H1 (cell line): ENCODE data around the gene PRKCZ. TPM values are rescaled to one million over a fixed set of nuclear protein-coding genes. Genes with fewer than 3 reads are reported as not detected.

ENCODE experiments used
- CTCF ChIA-PET: fragments of 300-600 bp; sonication (Branson Sonifier 250); formaldehyde crosslinking; loops from one replicate; lab custom pipeline; 2021; ENCODE audit not compliant: partially characterized antibody; lab: Charles Lee
- POLR2A ChIA-PET: fragments of 300-600 bp; sonication (Branson Sonifier 250); formaldehyde crosslinking; loops from one replicate; lab custom pipeline; 2021; ENCODE audit warnings: inconsistent platforms; ENCODE audit not compliant: partially characterized antibody; lab: Charles Lee
- DNase-seq, 2 experiments: peaks; one replicate each; pipeline versions ENCODE4 v3.0.0 to v3.0.0-alpha.2; 2010 to 2022; ENCODE audit warnings: low spot score in 2 of 2, low read depth in 1 of 2, mixed read lengths in 1 of 2
- FAIRE-seq: peaks from 2 replicates; lab custom pipeline; 2011; peaks lifted over from hg19 to GRCh38; lab: Jason Lieb, UNC
- H2AFZ ChIP-seq: 2 replicates; pipeline ENCODE4 v1.8.1; 2012; ENCODE audit warnings: low read length, inconsistent platforms
- H2AK5ac ChIP-seq: 2 replicates; pipeline ENCODE4 v1.6.1; 2013; ENCODE audit warnings: low read depth, low read length
- H2BK120ac ChIP-seq: replicated peaks from 2 replicates; pipeline ENCODE3; 2013; ENCODE audit warnings: low read depth, low read length, inconsistent platforms
- H2BK12ac ChIP-seq: 2 replicates; pipeline ENCODE4 v1.6.1; 2013; ENCODE audit warnings: low read depth, low read length
- H2BK15ac ChIP-seq: 2 replicates; pipeline ENCODE4 v1.6.1; 2013; ENCODE audit warnings: low read length
- H2BK20ac ChIP-seq: 2 replicates; pipeline ENCODE4 v1.6.1; 2013; ENCODE audit warnings: low read length
- H2BK5ac ChIP-seq: 2 replicates; pipeline ENCODE4 v1.6.1; 2013; ENCODE audit warnings: low read depth, low read length
- H3K14ac ChIP-seq: 2 replicates; pipeline ENCODE4 v1.6.1; 2013; ENCODE audit warnings: inconsistent platforms; ENCODE audit not compliant: insufficient read length
- H3K18ac ChIP-seq: 2 replicates; pipeline ENCODE4 v1.6.1; 2013; ENCODE audit warnings: low read length; ENCODE audit errors: extremely low read depth
- H3K23ac ChIP-seq: 2 replicates; pipeline ENCODE4 v1.6.1; 2013; ENCODE audit warnings: inconsistent platforms; ENCODE audit not compliant: insufficient read length
- H3K23me2 ChIP-seq: 2 replicates; pipeline ENCODE4 v1.6.1; 2013; ENCODE audit warnings: low read depth, low read length
- H3K27ac ChIP-seq: 2 replicates; pipeline ENCODE4 v1.6.1; 2011; ENCODE audit warnings: low read depth, low read length, inconsistent platforms
- H3K27me3 ChIP-seq, 4 experiments: replicated peaks in 1 of 4; 1 replicate in 1 of 4; 2 replicates in 3 of 4; pipeline versions ENCODE4 v1.6.1 to v1.8.1; 2011 to 2013; ENCODE audit warnings: low read length in 3 of 4, mild to moderate bottlenecking in 3 of 4, inconsistent platforms in 2 of 4, mixed read lengths in 2 of 4, moderate library complexity in 1 of 4; ENCODE audit not compliant: control insufficient read depth in 3 of 4, insufficient read depth in 3 of 4; ENCODE audit errors: extremely low read depth in 1 of 4
- H3K36me3 ChIP-seq, 4 experiments: 2 replicates each; pipeline versions ENCODE4 v1.6.1 to v1.8.1; 2011 to 2013; ENCODE audit warnings: mild to moderate bottlenecking in 4 of 4, low read length in 3 of 4, moderate library complexity in 2 of 4, control low read depth in 1 of 4, inconsistent platforms in 1 of 4; ENCODE audit not compliant: insufficient read depth in 4 of 4, control insufficient read depth in 2 of 4
- H3K4ac ChIP-seq: replicated peaks from 2 replicates; pipeline ENCODE3; 2013; ENCODE audit warnings: low read length, low read depth, mixed read lengths, inconsistent platforms; ENCODE audit not compliant: insufficient read length
- H3K4me1 ChIP-seq, 4 experiments: replicated peaks in 1 of 4; 1 replicate in 1 of 4; 2 replicates in 3 of 4; pipeline versions ENCODE4 v1.6.1 to v1.8.1; 2011 to 2013; ENCODE audit warnings: low read length in 3 of 4, inconsistent platforms in 2 of 4, mixed read lengths in 1 of 4; ENCODE audit not compliant: insufficient read depth in 4 of 4, control insufficient read depth in 3 of 4
- H3K4me2 ChIP-seq, 2 experiments: 2 replicates each; pipeline versions ENCODE4 v1.6.1 to v1.8.1; 2011 to 2013; ENCODE audit warnings: low read depth in 2 of 2, low read length in 2 of 2, control low read depth in 1 of 2, inconsistent platforms in 1 of 2, mild to moderate bottlenecking in 1 of 2; ENCODE audit not compliant: insufficient read depth in 1 of 2
- H3K4me3 ChIP-seq, 4 experiments: fragments of 200-600, 300-600 bp in 1 of 4; sonication (generic), shearing (Covaris generic), sonication (Bioruptor Twin) in 1 of 4; 2 replicates each; pipeline versions ENCODE4 v1.5.1 to v1.8.1; 2011 to 2016; ENCODE audit warnings: low read length in 4 of 4, low read depth in 3 of 4, control low read depth in 2 of 4, inconsistent platforms in 2 of 4, mild to moderate bottlenecking in 2 of 4, mixed read lengths in 1 of 4, moderate library complexity in 1 of 4; ENCODE audit not compliant: insufficient read depth in 2 of 4; ENCODE audit errors: extremely low read depth in 1 of 4
- H3K56ac ChIP-seq: replicated peaks from 2 replicates; pipeline ENCODE3; 2013; ENCODE audit warnings: low read depth, mild to moderate bottlenecking, mixed read lengths, low read length, inconsistent platforms; ENCODE audit not compliant: insufficient read length
- H3K79me1 ChIP-seq: 2 replicates; pipeline ENCODE4 v1.6.1; 2013; ENCODE audit warnings: low read depth, low read length, control low read depth
- H3K79me2 ChIP-seq, 2 experiments: 2 replicates each; pipeline versions ENCODE4 v1.6.1 to v1.8.1; 2012 to 2013; ENCODE audit warnings: low read length in 2 of 2, mild to moderate bottlenecking in 2 of 2, inconsistent platforms in 1 of 2; ENCODE audit not compliant: insufficient read depth in 2 of 2, control insufficient read depth in 1 of 2
- H3K9ac ChIP-seq, 4 experiments: replicated peaks in 1 of 4; 1 replicate in 1 of 4; 2 replicates in 3 of 4; pipeline versions ENCODE4 v1.6.1 to v1.8.1; 2011 to 2013; ENCODE audit warnings: low read depth in 3 of 4, low read length in 3 of 4, control low read depth in 2 of 4, mild to moderate bottlenecking in 2 of 4, moderate library complexity in 2 of 4, inconsistent platforms in 1 of 4; ENCODE audit errors: extremely low read depth in 1 of 4
- H3K9me3 ChIP-seq, 2 experiments: 2 replicates each; pipeline versions ENCODE4 v1.6.1 to v1.8.1; 2012 to 2013; ENCODE audit warnings: mild to moderate bottlenecking in 2 of 2, moderate library complexity in 2 of 2, control low read depth in 1 of 2, inconsistent platforms in 1 of 2, low read depth in 1 of 2, low read length in 1 of 2, mixed read lengths in 1 of 2; ENCODE audit not compliant: insufficient read depth in 2 of 2
- H4K20me1 ChIP-seq, 2 experiments: replicated peaks in 1 of 2; 2 replicates each; pipeline versions ENCODE3 to v1.8.1; 2011 to 2013; ENCODE audit warnings: inconsistent platforms in 2 of 2, low read length in 2 of 2, mild to moderate bottlenecking in 1 of 2; ENCODE audit not compliant: insufficient read depth in 2 of 2, control insufficient read depth in 1 of 2
- H4K5ac ChIP-seq: 2 replicates; pipeline ENCODE4 v1.6.1; 2013; ENCODE audit warnings: low read length, low read depth, mixed read lengths, inconsistent platforms; ENCODE audit not compliant: insufficient read length
- H4K8ac ChIP-seq: 2 replicates; pipeline ENCODE4 v1.8.0; 2013; ENCODE audit warnings: mild to moderate bottlenecking, moderate library complexity, low read length, inconsistent platforms; ENCODE audit not compliant: insufficient read depth; ENCODE audit errors: extremely low read depth
- H4K91ac ChIP-seq: replicated peaks from 2 replicates; pipeline ENCODE3; 2013; ENCODE audit warnings: low read length, mixed read lengths, inconsistent platforms; ENCODE audit not compliant: insufficient read length
- ATF3 ChIP-seq: IDR thresholded peaks from 2 replicates; pipeline ENCODE4 v1.6.1; 2011; ENCODE audit warnings: low read depth, mild to moderate bottlenecking, low read length; ENCODE audit not compliant: insufficient read depth
- TEAD4 ChIP-seq: IDR thresholded peaks from 2 replicates; pipeline ENCODE4 v1.6.1; 2012; ENCODE audit warnings: low read depth, low read length, inconsistent platforms, mixed read lengths
- WGBS, 2 experiments: shearing (Covaris generic) in 1 of 2; methylation state at CpG; one replicate each; pipeline versions ENCODE4 v1.1.6 to v1.1.7; 2013 to 2015; ENCODE audit warnings: low lambda C conversion rate in 2 of 2, mixed read lengths in 2 of 2, inconsistent platforms in 1 of 2, low coverage in 1 of 2, missing lambda C conversion rate in 1 of 2; ENCODE audit not compliant: insufficient replicate concordance in 2 of 2, insufficient coverage in 1 of 2, insufficient read length in 1 of 2; ENCODE audit errors: extremely low coverage in 1 of 2, missing lambda C conversion rate in 1 of 2; 5-methylcytosine and 5-hydroxymethylcytosine counted together
- polyA plus RNA-seq, 7 experiments: library from polyadenylated mRNA; depleted of rRNA in 3 of 7; stranded (reverse) in 5 of 7; unstranded in 2 of 7; fragments of >200 nt in 5 of 7; fragments of 200-250 nt in 2 of 7; gene quantifications; 1 replicate in 5 of 7; 2 replicates in 1 of 7; 4 replicates in 1 of 7; pipeline versions ENCODE4 v1.2.1 to v1.2.3, GENCODE V29; 2011 to 2013; ENCODE audit warnings: missing spikeins in 2 of 7, mixed read lengths in 2 of 7
- total RNA-seq: library from RNA; stranded (reverse); fragmentation: NEBNext Ultra II Directional; extraction: Animal tissue kit (Norgen Biotek cat#: 25700); gene quantifications from 2 replicates; pipeline ENCODE4 v1.2.1, GENCODE V29; 2021

PRKCZ gene
- total and polyA plus RNA-seq, 2 of the 8 experiments (the other 6 are each of a cell fraction or from before 2014, with no cell fraction given) = 37.4 to 45.1 TPM

DNA sequence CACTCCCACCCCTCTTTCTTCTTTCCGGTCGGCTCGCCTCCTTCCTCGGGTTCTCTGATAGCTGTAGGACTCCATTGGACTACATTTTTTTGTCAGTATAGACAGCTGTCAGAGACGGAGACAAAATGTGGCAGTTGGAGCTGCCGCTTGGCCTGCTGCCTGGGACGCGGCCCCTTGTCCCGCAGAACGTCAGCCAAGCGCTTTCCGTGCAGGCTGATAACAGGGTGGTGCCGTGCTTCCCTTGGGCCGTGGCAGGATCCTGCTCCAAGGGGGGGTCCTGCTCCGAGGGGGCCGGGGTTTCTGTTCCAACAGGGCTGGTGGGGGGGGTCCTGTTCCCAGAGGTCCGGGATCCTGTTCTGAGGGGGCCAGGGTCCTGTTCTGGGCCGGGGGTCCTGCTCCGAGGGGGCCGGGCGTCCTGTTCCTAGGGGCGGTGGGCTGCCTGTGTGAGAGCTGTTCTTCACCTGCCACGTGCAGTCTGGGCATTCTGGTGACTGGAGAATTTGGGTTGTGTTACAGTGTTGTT, 182.8 kb downstream of the PRKCZ start:
- Histone ChIP-seq H3K23ac (no peak overlapping the region), H3K18ac (no peak overlapping the region), H3K79me1 (peaks cover 20% of the 10 kb centered on the region), H4K8ac (no peak overlapping the region), H3K79me2 (peaks cover 71 to 94% of the 10 kb centered on the region in 2 experiments), H3K27me3 (no peaks in the 10 kb centered on the region), H3K4ac (no peak overlapping the region), H4K91ac (no peak overlapping the region), H2AFZ (no peak overlapping the region), H3K14ac (no peak overlapping the region), H2BK20ac (no peak overlapping the region), H2BK120ac (no peak overlapping the region), H3K9ac (no peak overlapping the region), H3K36me3 (no peaks in the 10 kb centered on the region), H3K56ac (no peak overlapping the region), H2BK12ac (no peak overlapping the region), H2AK5ac (no peak overlapping the region), H4K5ac (no peak overlapping the region), H3K27ac (no peak overlapping the region), H2BK5ac (no peak overlapping the region), H3K4me3 (no peak overlapping the region), H2BK15ac (no peak overlapping the region), H3K4me2 (no peak overlapping the region; a peak in 1 of 4 replicates), H3K23me2 (peaks cover 19% of the 10 kb centered on the region), H4K20me1 (peaks cover 66 to 74% of the 10 kb centered on the region in 2 experiments), H3K4me1 (peaks cover 0 to 46% (median 28%) of the 10 kb centered on the region in 4 experiments; a peak in 6 of 7 replicates), H3K9me3 (no peaks in the 10 kb centered on the region)
- CTCF ChIA-PET = interaction anchor here (0.6 to 3.2 kb wide), 16 partner anchors 12 to 149 kb away, joined by 3 to 17 read pairs (median 4); partner anchors contain the start of gene FAAP20
- DNase-seq (no peak), FAIRE-seq (no peak)
- POLR2A ChIA-PET = interaction anchor here (0.6 to 4.3 kb wide), 8 partner anchors 11 to 78 kb away, joined by 3 to 19 read pairs (median 4); partner anchors contain the start of gene FAAP20
- 90% methylated on average over 12 of the region's 23 CpGs; no CpG with 5 or more reads in 1 of the 2 experiments for WGBS, 2 experiments
- TF ChIP-seq TEAD4 (no peak), ATF3 (no peak)
